NCI-H1436 treated with DMSO at 0.1 percent for 48 hours (cell line): Measurements from ENCODE around the gene ZMIZ1.

Experiments used
- DNase-seq: peaks from one replicate; lab custom pipeline; 2025; lab: John Stamatoyannopoulos, UW

The ZMIZ1 gene

GRCh38 chr10:79345241-79346011, 276.7 kb downstream of the ZMIZ1 start:
- no peak for DNase-seq

GRCh38 chr10:79346012-79346340, 277.2 kb downstream of the ZMIZ1 start:
- DNase-seq, result no peak

- DNase-seq, result no peak
Observed at GRCh38 chr10:79346388-79347225, 277.8 kb downstream of the ZMIZ1 start.

GRCh38 chr10:79347226-79347893, 278.6 kb downstream of the ZMIZ1 start, which contains the start of gene PPIF:
Gene PPIF (plus strand): TSS chr10:79347469. CDS start chr10:79347549, 80 bp downstream.
- peak; percentile 74 for DNase-seq

- no peak for DNase-seq
Observed at GRCh38 chr10:79347894-79348639, 279.3 kb downstream of the ZMIZ1 start.

- no peak for DNase-seq
Observed at GRCh38 chr10:79348640-79348988, 279.8 kb downstream of the ZMIZ1 start.

- DNase-seq, result no peak
Observed at GRCh38 chr10:79349072-79349491, 280.3 kb downstream of the ZMIZ1 start.

GRCh38 chr10:79349766-79350406, 281.1 kb downstream of the ZMIZ1 start:
- no peak for DNase-seq

GRCh38 chr10:79350407-79351154, 281.8 kb downstream of the ZMIZ1 start:
- no peak for DNase-seq

- no peak for DNase-seq
Observed at GRCh38 chr10:79351332-79351731, 282.6 kb downstream of the ZMIZ1 start.

- DNase-seq, result no peak
Observed at GRCh38 chr10:79352035-79352877, 283.5 kb downstream of the ZMIZ1 start.

- DNase-seq, result no peak
Observed at GRCh38 chr10:79353000-79353406, 284.2 kb downstream of the ZMIZ1 start.

- no peak for DNase-seq
Observed at GRCh38 chr10:79353726-79354125, 285.0 kb downstream of the ZMIZ1 start.

GRCh38 chr10:79354141-79354540, 285.4 kb downstream of the ZMIZ1 start:
- no peak for DNase-seq

- no peak for DNase-seq
Observed at GRCh38 chr10:79354615-79355014, 285.8 kb downstream of the ZMIZ1 start.

GRCh38 chr10:79355420-79356017, 286.8 kb downstream of the ZMIZ1 start:
- DNase-seq, result no peak

- no peak for DNase-seq
Observed at GRCh38 chr10:79356104-79356503, 287.3 kb downstream of the ZMIZ1 start.

GRCh38 chr10:79357180-79357579, 288.4 kb downstream of the ZMIZ1 start:
- no peak for DNase-seq

- DNase-seq, result no peak
Observed at GRCh38 chr10:79358811-79359210, 290.0 kb downstream of the ZMIZ1 start.
